DMS 273 (cell line): Measurements from ENCODE around the gene CTTNBP2.

Source experiments
- DNase-seq: peaks from one replicate; lab custom pipeline; 2025; ENCODE audit not compliant: unreplicated experiment; lab: John Stamatoyannopoulos, UW

The CTTNBP2 gene

DNA sequence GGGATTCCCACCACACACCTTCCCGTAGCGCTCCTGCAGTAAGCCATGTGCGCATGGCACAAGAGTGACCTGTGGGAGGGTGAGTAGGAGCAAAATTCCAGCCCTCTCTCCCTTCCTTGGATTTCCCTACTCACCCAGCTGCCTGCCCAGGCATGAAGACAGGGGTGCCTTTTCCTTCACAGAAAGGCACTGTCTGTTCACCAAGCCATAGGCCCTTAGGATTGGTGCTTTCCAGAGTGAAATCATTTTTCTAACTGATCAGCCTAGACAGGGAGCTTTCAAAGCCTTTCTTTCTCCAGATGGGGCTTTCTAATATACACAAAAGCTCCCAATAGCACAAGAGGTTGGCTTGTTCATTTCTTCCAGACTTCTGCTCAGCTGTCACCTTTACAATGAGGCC, 79.7 kb downstream of the CTTNBP2 start:
- no peak for DNase-seq

DNA sequence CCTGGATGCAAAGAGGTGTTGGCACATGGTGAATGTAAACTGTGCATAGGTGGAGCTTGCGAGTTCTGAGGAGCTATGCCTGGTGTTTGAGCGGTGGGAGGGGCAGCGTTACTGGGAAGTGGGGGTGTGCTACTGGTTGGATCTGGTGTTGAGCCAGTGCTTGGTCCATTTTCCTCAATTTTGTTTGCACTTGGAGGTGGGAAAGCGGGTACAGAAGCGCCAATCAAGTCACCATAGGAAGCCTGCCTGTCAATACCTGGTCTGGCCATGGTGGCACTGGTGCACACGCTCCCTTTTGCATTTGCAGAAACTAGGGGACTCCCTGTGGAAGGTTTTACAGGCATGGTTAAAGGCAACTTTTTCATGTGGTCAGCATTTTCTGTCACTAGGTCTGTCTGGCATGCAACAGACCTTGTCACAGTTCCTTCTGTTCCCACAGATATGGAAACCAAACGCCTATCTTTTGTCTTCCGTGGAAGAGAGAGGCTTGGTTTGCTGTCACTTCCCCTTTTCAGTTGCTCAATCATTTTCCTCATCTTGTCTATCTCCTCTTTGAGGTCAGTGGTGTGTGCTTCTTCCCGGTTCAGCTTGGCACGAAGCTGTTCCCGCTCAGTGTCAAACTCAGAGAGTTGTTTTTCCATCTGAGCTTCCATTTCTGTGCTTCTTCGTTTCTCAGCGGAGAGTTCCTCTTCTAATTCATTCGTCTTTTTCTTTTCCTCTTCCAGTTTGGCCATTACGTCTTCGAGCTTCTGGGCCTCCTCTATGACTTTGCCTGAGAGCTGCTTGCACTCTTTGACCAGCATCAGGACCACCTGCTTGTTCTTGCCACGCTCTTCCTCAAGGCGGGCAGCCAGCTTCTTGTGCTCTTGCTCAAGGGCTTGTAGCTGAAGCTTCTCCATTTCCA, 81.1 kb downstream of the CTTNBP2 start:
- no peak for DNase-seq

DNA sequence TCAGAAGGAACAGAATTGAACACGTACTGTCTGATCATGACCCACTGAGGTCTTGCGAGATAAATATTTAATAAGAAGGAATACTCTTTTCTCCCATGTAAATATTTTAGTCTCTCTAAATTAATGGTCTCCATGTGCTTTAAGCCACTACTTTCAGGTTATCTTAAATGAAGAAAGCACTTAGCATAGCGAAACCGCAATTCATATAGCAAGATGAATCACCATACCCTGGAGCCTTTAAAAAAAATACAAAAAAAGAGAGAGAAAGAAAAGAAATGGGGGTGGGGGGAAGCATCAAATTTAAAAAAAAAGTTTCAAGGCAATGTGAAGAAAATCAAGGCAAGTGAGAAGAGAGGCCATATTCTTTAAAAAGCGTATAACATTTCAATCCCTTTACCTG, 82.5 kb downstream of the CTTNBP2 start:
- no peak for DNase-seq

- no peak for DNase-seq
These were observed 83.0 kb downstream of the CTTNBP2 start for GRCh38 chr7:117790251-117790650.

DNA sequence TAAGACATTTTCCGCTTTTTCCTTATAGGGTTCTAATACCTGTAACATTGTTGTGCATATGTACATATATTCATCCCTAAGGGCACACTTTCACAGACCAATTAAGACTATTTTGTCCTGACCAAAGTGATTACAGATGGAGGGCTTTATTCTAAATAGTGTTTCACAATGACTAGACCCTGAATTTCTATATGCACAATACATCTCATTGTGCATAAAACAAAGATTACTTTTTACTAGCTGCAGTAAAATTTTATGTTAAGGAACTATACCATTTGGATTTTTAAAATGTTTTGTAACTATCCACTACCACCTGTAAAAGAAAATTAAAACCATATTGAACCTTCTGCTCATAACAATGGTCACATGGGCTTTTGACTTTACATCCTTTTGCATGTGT, 87.8 kb downstream of the CTTNBP2 start:
- DNase-seq: no peak

DNA sequence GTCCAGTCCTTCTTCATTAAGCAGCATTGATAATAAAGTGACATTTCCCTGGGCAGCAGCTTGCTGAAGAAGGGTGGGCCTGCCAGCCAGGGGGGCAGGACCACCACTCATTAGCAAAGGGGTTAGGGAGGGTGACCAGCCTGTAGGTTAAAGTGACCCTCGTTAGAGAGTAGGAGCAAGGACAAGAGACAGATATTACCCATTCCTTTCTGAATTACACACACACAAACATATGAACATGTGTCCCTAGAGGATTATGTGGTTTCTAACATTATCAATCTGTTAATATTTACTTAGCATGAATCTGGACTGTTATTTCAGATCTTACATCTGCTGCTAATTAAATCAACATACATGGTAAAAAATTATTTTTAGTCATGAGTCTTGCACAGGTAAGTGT, 88.9 kb downstream of the CTTNBP2 start:
- no peak for DNase-seq

DNA sequence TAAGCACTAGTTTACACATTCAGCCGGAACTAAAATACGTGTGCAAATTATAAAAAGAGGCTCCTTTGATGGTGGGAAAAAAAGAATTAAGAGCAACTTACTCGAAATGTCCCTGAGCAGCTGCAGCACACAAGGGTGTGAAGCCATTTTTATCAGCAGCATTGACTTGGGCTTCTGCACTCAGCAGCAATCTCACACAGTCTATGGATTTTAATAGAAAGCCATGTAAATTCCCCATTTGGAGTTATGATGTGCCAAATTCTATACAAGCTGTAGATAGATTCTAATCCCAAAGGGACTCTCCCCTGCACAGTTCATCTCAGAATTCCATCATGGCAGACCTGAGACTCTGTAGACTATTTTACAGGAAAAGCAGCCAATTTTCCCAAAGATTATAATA, 90.5 kb downstream of the CTTNBP2 start:
- DNase-seq: no peak

- no peak for DNase-seq
These were observed 91.5 kb downstream of the CTTNBP2 start for GRCh38 chr7:117781707-117782106.

GRCh38 chr7:117780832-117781231, 92.4 kb downstream of the CTTNBP2 start:
- no peak for DNase-seq

GRCh38 chr7:117777335-117778142, 95.7 kb downstream of the CTTNBP2 start:
- no peak for DNase-seq

- no peak for DNase-seq
These were observed 97.0 kb downstream of the CTTNBP2 start for GRCh38 chr7:117776224-117776623.

GRCh38 chr7:117775801-117776200, 97.4 kb downstream of the CTTNBP2 start:
- DNase-seq: no peak

DNA sequence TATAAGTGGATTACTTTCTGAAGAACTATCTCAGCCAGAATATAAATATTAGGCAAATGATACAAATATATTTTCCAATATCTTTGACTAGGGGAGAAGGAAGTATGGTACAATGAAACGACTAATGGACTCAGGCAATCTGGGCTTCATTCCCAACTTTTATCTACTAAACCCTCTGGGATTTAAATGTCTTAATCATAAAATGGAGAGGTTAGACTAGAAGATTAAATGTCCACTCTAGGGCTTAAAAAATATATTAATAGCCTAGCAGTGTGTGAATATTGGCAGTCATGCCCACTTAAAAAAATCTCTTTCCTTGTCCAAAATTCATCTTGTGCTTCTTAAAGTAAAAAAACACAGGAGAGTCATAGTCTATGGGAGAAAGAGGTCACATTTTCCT, 98.3 kb downstream of the CTTNBP2 start:
- no peak for DNase-seq

GRCh38 chr7:117772421-117772820, 100.8 kb downstream of the CTTNBP2 start:
- DNase-seq: no peak

- no peak for DNase-seq
These were observed 101.5 kb downstream of the CTTNBP2 start for GRCh38 chr7:117771756-117772155.

DNA sequence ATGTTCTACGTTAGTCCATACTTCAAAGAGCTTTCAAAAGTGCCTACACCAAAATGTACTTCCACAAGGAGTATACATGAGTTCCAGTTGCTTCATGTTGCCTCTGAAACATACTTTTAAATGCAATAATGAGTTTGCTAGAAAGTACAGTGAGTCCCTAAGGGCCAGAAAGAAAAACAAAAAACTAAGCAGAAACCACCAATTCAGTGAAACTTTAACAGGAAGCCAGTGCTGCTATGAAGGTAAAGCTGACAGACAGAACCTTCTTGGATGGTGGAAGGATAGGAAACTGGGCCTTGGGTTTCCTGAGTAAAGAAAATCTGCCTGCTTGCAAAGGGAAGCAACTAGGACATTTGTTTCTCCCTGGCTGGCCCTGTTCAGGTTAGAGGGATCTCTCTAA, 104.2 kb downstream of the CTTNBP2 start:
- DNase-seq: no peak

DNA sequence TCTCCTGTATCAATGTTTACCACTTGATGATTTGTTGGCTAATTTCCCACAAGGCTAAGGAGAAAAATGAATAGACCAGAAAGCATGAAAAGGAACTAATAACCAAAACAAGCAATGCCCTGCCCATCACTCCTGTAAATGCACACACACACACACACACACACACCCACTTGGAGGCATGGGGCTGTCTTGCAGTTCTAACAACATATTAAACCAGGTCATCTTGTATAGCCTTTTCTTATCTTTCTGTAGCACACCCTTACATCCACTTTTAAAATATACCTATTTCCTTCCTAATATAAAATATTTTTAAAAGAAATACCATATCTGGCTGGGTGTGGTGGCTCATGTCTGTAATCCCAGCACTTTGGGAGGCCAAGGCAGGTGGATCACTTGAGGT, 105.3 kb downstream of the CTTNBP2 start:
- no peak for DNase-seq

DNA sequence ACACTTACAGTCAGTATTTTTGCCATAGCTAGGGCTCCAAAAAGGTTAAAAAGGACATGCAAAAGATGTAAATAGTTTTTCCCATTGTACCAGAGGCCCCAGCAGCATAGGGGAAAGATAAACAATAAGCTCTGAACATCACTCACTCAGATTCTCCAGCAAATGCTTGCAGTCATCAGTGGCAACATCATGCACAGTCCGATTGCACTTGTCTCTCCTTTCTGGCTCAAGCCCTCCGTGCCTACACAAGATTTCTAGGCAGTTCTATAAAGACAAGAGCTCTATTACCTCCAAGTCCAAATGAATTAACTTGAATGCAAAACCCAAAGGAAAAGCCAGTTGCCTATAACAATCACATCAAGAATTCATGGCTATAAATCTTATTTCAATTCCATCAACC, 106.3 kb downstream of the CTTNBP2 start:
- DNase-seq: no peak

- no peak for DNase-seq
These were observed 109.2 kb downstream of the CTTNBP2 start for GRCh38 chr7:117764031-117764430.

DNA sequence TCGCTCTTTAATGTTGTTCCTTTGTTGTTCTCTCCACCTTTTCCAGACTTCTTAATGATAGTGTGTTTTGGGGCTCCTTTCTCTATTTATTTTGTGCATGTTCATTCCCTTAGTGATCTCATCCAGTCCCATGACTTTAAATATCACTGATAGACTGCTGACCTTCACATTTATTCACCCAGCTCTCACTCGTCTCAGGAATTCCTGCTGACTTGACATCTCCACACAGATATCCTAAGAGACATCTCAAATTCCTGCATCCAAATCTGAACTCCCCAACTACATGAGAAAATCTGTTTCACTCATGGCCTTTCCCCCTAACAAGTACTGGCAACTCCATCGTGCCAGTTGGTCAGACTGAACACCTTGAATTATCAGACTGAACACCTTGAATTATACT, 111.2 kb downstream of the CTTNBP2 start:
- no peak for DNase-seq

DNA sequence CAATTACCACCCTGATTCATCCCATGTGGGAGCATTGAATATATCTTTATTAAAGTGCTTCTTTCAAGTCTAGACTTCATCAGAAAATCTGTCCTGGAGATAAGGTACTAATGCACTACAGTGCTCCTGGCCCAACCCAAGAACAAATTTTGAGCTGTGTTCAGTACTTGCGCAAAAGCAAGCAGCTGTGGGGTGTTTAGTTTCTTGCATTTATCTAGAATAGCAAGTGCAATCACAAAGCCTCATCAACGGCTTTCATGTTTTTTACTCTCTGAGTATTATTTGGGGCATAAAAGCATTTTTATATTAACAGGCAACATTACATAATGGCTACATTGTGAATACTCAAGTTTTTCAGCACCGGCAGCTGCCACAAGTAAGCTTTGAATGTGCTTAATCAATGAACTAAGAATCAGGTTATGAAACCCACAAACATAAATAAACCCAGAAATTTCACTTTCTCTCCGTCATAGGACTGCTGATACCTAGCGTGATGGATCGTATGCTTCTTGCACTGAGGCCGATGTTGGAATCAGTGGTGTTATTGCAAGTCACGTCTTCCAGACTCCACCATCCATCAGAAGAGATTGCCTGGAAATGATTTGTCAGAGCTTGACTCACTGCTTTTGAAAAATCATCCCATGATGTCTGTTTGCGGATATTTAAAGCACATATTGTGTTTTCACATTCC, 113.1 kb downstream of the CTTNBP2 start:
- DNase-seq: no peak

GRCh38 chr7:117757440-117757839, 115.8 kb downstream of the CTTNBP2 start:
- no peak for DNase-seq
